DND-41 (cell line): ENCODE results near the gene BMP2K.

Source experiments
- ATAC-seq: fragments of 200-7000 bp; cut with Tn5 transposase; 3 replicates; pipeline ENCODE4 v1.9.1; 2021; ENCODE audit warnings: low read depth; ENCODE audit not compliant: insufficient read depth
- DNase-seq: peaks from one replicate; pipeline ENCODE4 v3.0.0-alpha.2; 2020
- H2AFZ ChIP-seq: 2 replicates; pipeline ENCODE4 v1.6.0; 2012; ENCODE audit warnings: low read depth, low read length
- H3K27ac ChIP-seq: 2 replicates; pipeline ENCODE4 v1.5.1; 2012; ENCODE audit warnings: low read length, inconsistent platforms
- H3K27me3 ChIP-seq: fragments of 200-600 bp; sonication (generic); 2 replicates; pipeline ENCODE4 v1.6.0; 2012; ENCODE audit warnings: low read length, mild to moderate bottlenecking, inconsistent platforms; ENCODE audit not compliant: insufficient read depth, poor library complexity
- H3K36me3 ChIP-seq: 2 replicates; pipeline ENCODE4 v1.5.1; 2012; ENCODE audit warnings: low read length, inconsistent platforms; ENCODE audit not compliant: insufficient read depth
- H3K4me1 ChIP-seq: 2 replicates; pipeline ENCODE4 v1.5.1; 2012; ENCODE audit warnings: mild to moderate bottlenecking, low read length; ENCODE audit not compliant: insufficient read depth
- H3K4me2 ChIP-seq: 2 replicates; pipeline ENCODE4 v1.6.0; 2012; ENCODE audit warnings: mild to moderate bottlenecking, moderate library complexity, low read length, inconsistent platforms; ENCODE audit not compliant: insufficient read depth
- H3K4me3 ChIP-seq, 2 experiments: fragments of 200-600 bp in 1 of 2; shearing (Covaris generic) in 1 of 2; 2 replicates each; pipeline ENCODE4 v1.5.1; 2012 to 2016; ENCODE audit warnings: inconsistent platforms in 2 of 2, low read length in 2 of 2, mild to moderate bottlenecking in 2 of 2, low read depth in 1 of 2, moderate library complexity in 1 of 2
- H3K79me2 ChIP-seq: 2 replicates; pipeline ENCODE4 v1.6.0; 2012; ENCODE audit warnings: low read length, inconsistent platforms; ENCODE audit not compliant: insufficient read depth
- H3K9ac ChIP-seq: 2 replicates; pipeline ENCODE4 v1.6.0; 2012; ENCODE audit warnings: low read depth, mild to moderate bottlenecking, inconsistent platforms, low read length, moderate library complexity
- H3K9me3 ChIP-seq: 2 replicates; pipeline ENCODE4 v1.5.1; 2012; ENCODE audit warnings: low read length, moderate library complexity, mild to moderate bottlenecking, inconsistent platforms; ENCODE audit not compliant: insufficient read depth, severe bottlenecking
- H4K20me1 ChIP-seq: 2 replicates; pipeline ENCODE4 v1.6.0; 2012; ENCODE audit warnings: low read length; ENCODE audit not compliant: insufficient read depth
- CTCF ChIP-seq: IDR thresholded peaks from 2 replicates; pipeline ENCODE4 v1.5.1; 2012; ENCODE audit warnings: borderline replicate concordance, low read length, moderate library complexity, mild to moderate bottlenecking; ENCODE audit not compliant: poor library complexity, severe bottlenecking; ENCODE audit errors: extremely low read depth
- EZH2 ChIP-seq: IDR thresholded peaks from 3 replicates; pipeline ENCODE4 v1.6.1; 2012; ENCODE audit warnings: borderline replicate concordance, low read depth, mild to moderate bottlenecking, moderate library complexity, low read length, inconsistent platforms; ENCODE audit not compliant: severe bottlenecking

Gene BMP2K

GRCh38 chr4:78940752-78941151, 164.6 kb downstream of the BMP2K start:
- no peak overlapping the region for H3K9ac ChIP-seq
- H3K4me1 ChIP-seq = peaks cover 46% of the 10 kb centered on the region
- no peaks in the 10 kb centered on the region for H3K9me3 ChIP-seq
- no peaks in the 10 kb centered on the region for H3K27me3 ChIP-seq
- no peak for TF ChIP-seq CTCF
- no peak for TF ChIP-seq EZH2
- DNase-seq (no peak), ATAC-seq (no peak)
- H2AFZ ChIP-seq = peak overlapping the region; percentile 98
- peak overlapping the region; percentile 87; the same call in 1 of the 2 replicates for H3K4me2 ChIP-seq
- H3K27ac ChIP-seq = no peak overlapping the region
- H3K4me3 ChIP-seq = no peak overlapping the region
- no peaks in the 10 kb centered on the region for H4K20me1 ChIP-seq
- H3K79me2 ChIP-seq = peaks cover 29% of the 10 kb centered on the region
- peaks cover 6% of the 10 kb centered on the region; the same call in 1 of the 2 replicates for H3K36me3 ChIP-seq

GRCh38 chr4:78944381-78944780, 168.2 kb downstream of the BMP2K start:
- H3K4me3 ChIP-seq = no peak overlapping the region
- DNase-seq (no peak), ATAC-seq (no peak)
- H3K27me3 ChIP-seq = no peaks in the 10 kb centered on the region
- peaks cover 17% of the 10 kb centered on the region for H3K4me1 ChIP-seq
- H2AFZ ChIP-seq = no peak overlapping the region
- no peaks in the 10 kb centered on the region for H3K9me3 ChIP-seq
- no peak overlapping the region for H3K27ac ChIP-seq
- no peak overlapping the region for H3K4me2 ChIP-seq
- no peaks in the 10 kb centered on the region for H4K20me1 ChIP-seq
- TF ChIP-seq EZH2 (no peak), CTCF (no peak)
- H3K9ac ChIP-seq = no peak overlapping the region
- no peaks in the 10 kb centered on the region for H3K79me2 ChIP-seq
- no peaks in the 10 kb centered on the region for H3K36me3 ChIP-seq

GRCh38 chr4:78945651-78946179, 169.6 kb downstream of the BMP2K start:
- H4K20me1 ChIP-seq = no peaks in the 10 kb centered on the region
- H3K27ac ChIP-seq = no peak overlapping the region
- H3K4me2 ChIP-seq = no peak overlapping the region
- DNase-seq (no peak), ATAC-seq (no peak; the same call in 2 of the 3 replicates)
- no peak overlapping the region for H2AFZ ChIP-seq
- peaks cover 5% of the 10 kb centered on the region for H3K4me1 ChIP-seq
- H3K9ac ChIP-seq = no peak overlapping the region
- no peak overlapping the region for H3K4me3 ChIP-seq
- no peaks in the 10 kb centered on the region for H3K79me2 ChIP-seq
- no peaks in the 10 kb centered on the region for H3K36me3 ChIP-seq
- H3K27me3 ChIP-seq = no peaks in the 10 kb centered on the region
- no peaks in the 10 kb centered on the region for H3K9me3 ChIP-seq
- TF ChIP-seq CTCF (no peak), EZH2 (no peak)
